ENCODE data around the gene PTPRM. TPM values are rescaled to one million over a fixed set of nuclear protein-coding genes. Genes with fewer than 3 reads are reported as not detected.

Gene PTPRM
- total and polyA plus RNA-seq, 2 of the 4 experiments (the other 2 are of a cell fraction), result 28.3 to 51.2 TPM

DNA sequence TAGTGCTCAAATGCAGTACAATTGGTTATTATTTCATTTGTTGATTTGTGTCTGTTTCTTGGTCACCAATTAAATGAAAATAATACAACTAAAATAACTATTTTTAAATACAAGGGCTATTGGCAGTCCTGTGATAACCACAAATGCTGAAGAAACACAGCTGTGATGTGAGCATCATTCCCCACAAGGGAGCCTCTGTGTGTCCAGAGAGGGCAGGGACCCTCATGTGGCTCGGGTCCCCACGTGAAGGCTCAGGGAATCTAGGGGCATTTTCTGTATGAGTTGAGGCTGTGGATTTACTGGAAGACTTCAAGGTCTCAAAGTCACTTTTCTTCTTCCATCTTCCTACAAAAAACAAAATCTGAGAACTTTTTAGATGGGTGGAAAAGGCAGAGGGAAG lies 726.1 kb downstream of the PTPRM start:
- ATAC-seq (ENCODE audit: low read depth) (no peak), DNase-seq (no peak)
- no peak overlapping the region for H2BK15ac ChIP-seq (ENCODE audit: low read depth, low read length)
- no peak overlapping the region for H3K18ac ChIP-seq (ENCODE audit: low read depth, low read length)
- no peaks in the 10 kb centered on the region for H3K27me3 ChIP-seq (ENCODE audit: control insufficient read depth, insufficient read depth, low read length)
- no peak overlapping the region for H3K4ac ChIP-seq (ENCODE audit: low read depth, low read length)
- no peak overlapping the region for H2AFZ ChIP-seq (replicated peaks; ENCODE audit: low read length, poor library complexity)
- H2AK9ac ChIP-seq (replicated peaks; ENCODE audit: low read depth, low read length, poor library complexity), result no peak overlapping the region
- no peaks in the 10 kb centered on the region for H3K9me3 ChIP-seq (ENCODE audit: control insufficient read depth, insufficient read depth, low read length)
- ChIA-PET POLR2A (ENCODE audit: unreplicated experiment) (no interaction called here), CTCF (no interaction called here)
- no peak overlapping the region for H3K4me2 ChIP-seq (ENCODE audit: low read depth, low read length)
- in situ Hi-C loops (cut with MboI; ENCODE audit: low sequenced_read_pairs), result no loop called here
- no peak overlapping the region for H3K56ac ChIP-seq (ENCODE audit: extremely low read depth, insufficient read depth, low read length)
- intact Hi-C loops (cut with micrococcal nuclease), result no loop called here
- no peak overlapping the region for H4K5ac ChIP-seq (ENCODE audit: low read depth, low read length)
- no peak overlapping the region for H3K23ac ChIP-seq (ENCODE audit: low read depth, low read length)
- H3K36me3 ChIP-seq (ENCODE audit: control insufficient read depth, insufficient read depth, low read length), result peaks cover 5% of the 10 kb centered on the region
- H3K9ac ChIP-seq (ENCODE audit: low read depth, low read length), result no peak overlapping the region
- BruUV-seq (replicated peaks), result no TSS peak
- H3K9me1 ChIP-seq (ENCODE audit: insufficient read depth, low read length), result peaks cover 9% of the 10 kb centered on the region; the same call in 1 of the 2 replicates
- H2AK5ac ChIP-seq (ENCODE audit: low read depth, low read length), result no peak overlapping the region
- no peak overlapping the region for H3K27ac ChIP-seq (ENCODE audit: insufficient read depth, low read length)
- H2BK120ac ChIP-seq (ENCODE audit: low read depth, low read length), result no peak overlapping the region
- H3K79me1 ChIP-seq (ENCODE audit: low read depth in 1 of 2, low read length in 2 of 2), result no peaks in the 10 kb centered on the region
- H3K4me1 ChIP-seq (ENCODE audit: control insufficient read depth, insufficient read depth, low read length), result no peaks in the 10 kb centered on the region
- dilution Hi-C loops (cut with HindIII; ENCODE audit: low sequenced_read_pairs, unreplicated experiment), result no loop called here
- H4K8ac ChIP-seq (ENCODE audit: low read depth in 2 of 2, low read length in 2 of 2), result no peak overlapping the region
- no peak overlapping the region for H4K91ac ChIP-seq (ENCODE audit: insufficient read depth, low read depth, low read length)
- no peak overlapping the region for H2BK5ac ChIP-seq (ENCODE audit: low read depth, low read length, poor library complexity, severe bottlenecking)
- no peak for TF ChIP-seq MAFK (IDR thresholded peaks at IDR 0.05; ENCODE audit: low read depth, low read length)
- no peak for TF ChIP-seq FOS (IDR thresholded peaks at IDR 0.05; ENCODE audit: low read depth, low read length)
- TF ChIP-seq, protein P1, sequence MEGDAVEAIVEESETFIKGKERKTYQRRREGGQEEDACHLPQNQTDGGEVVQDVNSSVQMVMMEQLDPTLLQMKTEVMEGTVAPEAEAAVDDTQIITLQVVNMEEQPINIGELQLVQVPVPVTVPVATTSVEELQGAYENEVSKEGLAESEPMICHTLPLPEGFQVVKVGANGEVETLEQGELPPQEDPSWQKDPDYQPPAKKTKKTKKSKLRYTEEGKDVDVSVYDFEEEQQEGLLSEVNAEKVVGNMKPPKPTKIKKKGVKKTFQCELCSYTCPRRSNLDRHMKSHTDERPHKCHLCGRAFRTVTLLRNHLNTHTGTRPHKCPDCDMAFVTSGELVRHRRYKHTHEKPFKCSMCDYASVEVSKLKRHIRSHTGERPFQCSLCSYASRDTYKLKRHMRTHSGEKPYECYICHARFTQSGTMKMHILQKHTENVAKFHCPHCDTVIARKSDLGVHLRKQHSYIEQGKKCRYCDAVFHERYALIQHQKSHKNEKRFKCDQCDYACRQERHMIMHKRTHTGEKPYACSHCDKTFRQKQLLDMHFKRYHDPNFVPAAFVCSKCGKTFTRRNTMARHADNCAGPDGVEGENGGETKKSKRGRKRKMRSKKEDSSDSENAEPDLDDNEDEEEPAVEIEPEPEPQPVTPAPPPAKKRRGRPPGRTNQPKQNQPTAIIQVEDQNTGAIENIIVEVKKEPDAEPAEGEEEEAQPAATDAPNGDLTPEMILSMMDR (conservative IDR thresholded peaks at IDR 0.05; ENCODE audit: low read depth, low read length), result no peak
- no peak for TF ChIP-seq BHLHE40 (IDR thresholded peaks at IDR 0.05; ENCODE audit: low read depth, low read length)
- TF ChIP-seq NFE2L2 (IDR thresholded peaks at IDR 0.05; ENCODE audit: low read depth, low read length), result no peak
- no peak for TF ChIP-seq MXI1 (IDR thresholded peaks at IDR 0.05; ENCODE audit: borderline replicate concordance, low read depth, low read length)
- no peak for TF ChIP-seq SMC3 (IDR thresholded peaks at IDR 0.05; ENCODE audit: low read depth, low read length)
- no peak for TF ChIP-seq CHD1 (IDR thresholded peaks at IDR 0.05; ENCODE audit: low read depth, low read length)
- TF ChIP-seq CEBPB (IDR thresholded peaks at IDR 0.05; ENCODE audit: low read depth, low read length), result no peak
- TF ChIP-seq RAD21 (IDR thresholded peaks at IDR 0.05; ENCODE audit: low read length), result no peak
- TF ChIP-seq RFX5 (IDR thresholded peaks at IDR 0.05; ENCODE audit: low read depth, low read length), result no peak
- TF ChIP-seq RCOR1 (IDR thresholded peaks at IDR 0.05; ENCODE audit: insufficient replicate concordance, low read length), result no peak
- TF ChIP-seq, protein P2, sequence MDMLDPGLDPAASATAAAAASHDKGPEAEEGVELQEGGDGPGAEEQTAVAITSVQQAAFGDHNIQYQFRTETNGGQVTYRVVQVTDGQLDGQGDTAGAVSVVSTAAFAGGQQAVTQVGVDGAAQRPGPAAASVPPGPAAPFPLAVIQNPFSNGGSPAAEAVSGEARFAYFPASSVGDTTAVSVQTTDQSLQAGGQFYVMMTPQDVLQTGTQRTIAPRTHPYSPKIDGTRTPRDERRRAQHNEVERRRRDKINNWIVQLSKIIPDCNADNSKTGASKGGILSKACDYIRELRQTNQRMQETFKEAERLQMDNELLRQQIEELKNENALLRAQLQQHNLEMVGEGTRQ (IDR thresholded peaks at IDR 0.05; ENCODE audit: low read depth, low read length), result no peak
- TF ChIP-seq MAZ (IDR thresholded peaks at IDR 0.05; ENCODE audit: borderline replicate concordance, low read depth, low read length), result no peak
- no peak for TF ChIP-seq POLR2A (IDR thresholded peaks at IDR 0.05; ENCODE audit: low read depth, low read length)
- TF ChIP-seq, protein P3, sequence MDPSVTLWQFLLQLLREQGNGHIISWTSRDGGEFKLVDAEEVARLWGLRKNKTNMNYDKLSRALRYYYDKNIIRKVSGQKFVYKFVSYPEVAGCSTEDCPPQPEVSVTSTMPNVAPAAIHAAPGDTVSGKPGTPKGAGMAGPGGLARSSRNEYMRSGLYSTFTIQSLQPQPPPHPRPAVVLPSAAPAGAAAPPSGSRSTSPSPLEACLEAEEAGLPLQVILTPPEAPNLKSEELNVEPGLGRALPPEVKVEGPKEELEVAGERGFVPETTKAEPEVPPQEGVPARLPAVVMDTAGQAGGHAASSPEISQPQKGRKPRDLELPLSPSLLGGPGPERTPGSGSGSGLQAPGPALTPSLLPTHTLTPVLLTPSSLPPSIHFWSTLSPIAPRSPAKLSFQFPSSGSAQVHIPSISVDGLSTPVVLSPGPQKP (IDR thresholded peaks at IDR 0.05; ENCODE audit: borderline replicate concordance, low read depth, low read length), result no peak
- H3K14ac ChIP-seq (replicated peaks; ENCODE audit: low read depth, low read length), result no peak overlapping the region
- no peaks in the 10 kb centered on the region for H4K20me1 ChIP-seq (ENCODE audit: insufficient read depth, low read length)
- WGBS, 2 experiments (ENCODE audit: extremely low coverage in 2 of 2, insufficient read length in 1 of 2), result no CpG with 5 or more reads among the region's 2 CpGs
- H3K4me3 ChIP-seq (ENCODE audit: insufficient read depth, low read depth, low read length), result no peak overlapping the region
- H2BK20ac ChIP-seq (ENCODE audit: low read depth, low read length), result no peak overlapping the region
